HepG2 (cell line): Measurements from ENCODE around the gene B3GNT2. TPM values are rescaled to one million over a fixed set of nuclear protein-coding genes. Genes with fewer than 3 reads are reported as not detected.

Experiments
- ATAC-seq: fragments of 200-7000 bp; cut with Tn5 transposase; 3 replicates; pipeline ENCODE4 v1.9.1; 2020; ENCODE audit warnings: mild to moderate bottlenecking, moderate library complexity
- BruUV-seq: library from RNA; stranded (reverse); fragments of 400-500 nt; replicated peaks from 2 replicates; lab custom pipeline; 2021; lab: Mats Ljungman, UMichigan
- CTCF ChIA-PET: fragments of 300-600 bp; formaldehyde crosslinking; extraction: SDS; loops from one replicate; lab custom pipeline; 2021; ENCODE audit warnings: low total read pairs, inconsistent platforms, low intra/inter-chr PET ratio; lab: Yijun Ruan, JAX
- POLR2A ChIA-PET: fragments of 350-600 bp; sonication (Branson Sonifier 250); formaldehyde crosslinking; loops from one replicate; lab custom pipeline; 2020; ENCODE audit warnings: antibody characterized with exemption, inconsistent platforms; lab: Yijun Ruan, JAX
- DNase-seq: peaks from one replicate; pipeline ENCODE4 v3.0.0-alpha.2; 2015; ENCODE audit warnings: low spot score
- FAIRE-seq: peaks from 3 replicates; lab custom pipeline; 2011; peaks lifted over from hg19 to GRCh38; lab: Jason Lieb, UNC
- H2AFZ ChIP-seq: one replicate; pipeline ENCODE4 v1.6.1; 2011; ENCODE audit warnings: low read length, inconsistent platforms
- H3K27ac ChIP-seq: fragments of 300-600 bp; 3 replicates; pipeline ENCODE4 v1.8.0; 2011; ENCODE audit warnings: mixed run types, mild to moderate bottlenecking, mixed read lengths, low read length, inconsistent platforms; ENCODE audit not compliant: insufficient read depth; ENCODE audit errors: extremely low read length
- H3K27me3 ChIP-seq, 2 experiments: fragments of 200-600 bp in 1 of 2; 2 replicates in 1 of 2; 3 replicates in 1 of 2; pipeline versions ENCODE4 v1.6.0 to v1.8.0; 2011; ENCODE audit warnings: low read length in 2 of 2, mild to moderate bottlenecking in 2 of 2, moderate library complexity in 2 of 2, inconsistent platforms in 1 of 2; ENCODE audit not compliant: insufficient read depth in 2 of 2, control insufficient read depth in 1 of 2
- H3K36me3 ChIP-seq, 2 experiments: fragments of 200-600 bp in 1 of 2; replicated peaks in 1 of 2; 2 replicates in 1 of 2; 3 replicates in 1 of 2; pipeline versions ENCODE4 v1.5.1 to v1.8.0; 2011; ENCODE audit warnings: low read length in 2 of 2, inconsistent platforms in 1 of 2; ENCODE audit not compliant: insufficient read depth in 2 of 2, control insufficient read depth in 1 of 2
- H3K4me1 ChIP-seq: 2 replicates; pipeline ENCODE4 v1.5.1; 2012; ENCODE audit warnings: low read length, inconsistent platforms; ENCODE audit not compliant: insufficient read depth
- H3K4me2 ChIP-seq: 2 replicates; pipeline ENCODE4 v1.6.0; 2011; ENCODE audit warnings: low read depth, low read length, inconsistent platforms
- H3K4me3 ChIP-seq, 3 experiments: fragments of 200-600 bp in 1 of 3; sonication (generic), shearing (Covaris generic) in 1 of 3; replicated peaks in 1 of 3; 2 replicates each; pipeline ENCODE4 v1.5.1; 2011 to 2016; ENCODE audit warnings: low read length in 3 of 3, inconsistent platforms in 2 of 3, low read depth in 2 of 3, mild to moderate bottlenecking in 2 of 3, control low read depth in 1 of 3, mixed read lengths in 1 of 3; ENCODE audit not compliant: insufficient read depth in 1 of 3
- H3K79me2 ChIP-seq: one replicate; pipeline ENCODE4 v1.6.1; 2011; ENCODE audit warnings: low read length, inconsistent platforms; ENCODE audit not compliant: insufficient read depth
- H3K9ac ChIP-seq: 2 replicates; pipeline ENCODE4 v1.6.0; 2011; ENCODE audit warnings: mild to moderate bottlenecking, low read depth, low read length, inconsistent platforms; ENCODE audit not compliant: insufficient read depth
- H3K9me3 ChIP-seq: 2 replicates; pipeline ENCODE4 v1.5.1; 2012; ENCODE audit warnings: mild to moderate bottlenecking, low read length
- H4K20me1 ChIP-seq: 2 replicates; pipeline ENCODE4 v1.6.0; 2011; ENCODE audit warnings: inconsistent platforms, mild to moderate bottlenecking, low read length, moderate library complexity; ENCODE audit not compliant: insufficient read depth
- HNRNPK ChIP-seq: fragments of 200-400 bp; formaldehyde crosslinking; IDR thresholded peaks from 2 replicates; pipeline ENCODE4 v1.6.1; 2018; ENCODE audit warnings: low read length, low read depth, moderate library complexity, mild to moderate bottlenecking; ENCODE audit not compliant: poor library complexity, severe bottlenecking
- PTBP1 ChIP-seq: fragments of 200-400 bp; formaldehyde crosslinking; IDR thresholded peaks from 2 replicates; pipeline ENCODE4 v1.6.1; 2018; ENCODE audit warnings: low read length, low read depth; ENCODE audit not compliant: poor library complexity, severe bottlenecking
- RCOR2 ChIP-seq: IDR thresholded peaks from 2 replicates; pipeline ENCODE4 v1.6.1; 2016; ENCODE audit warnings: missing biosample characterization, missing genetic modification reagents
- SALL1 ChIP-seq: sonication (generic); formaldehyde crosslinking; IDR thresholded peaks from 2 replicates; pipeline ENCODE4 v1.8.0; 2022; ENCODE audit warnings: mild to moderate bottlenecking, missing genetic modification reagents
- ZNF430 ChIP-seq: sonication (generic); formaldehyde crosslinking; IDR thresholded peaks from 2 replicates; pipeline ENCODE4 v1.9.0; 2021; ENCODE audit warnings: mild to moderate bottlenecking, missing genetic modification reagents
- WGBS: methylation state at CpG from one replicate; pipeline ENCODE4 v1.1.6; 2017; ENCODE audit warnings: low lambda C conversion rate; 5-methylcytosine and 5-hydroxymethylcytosine counted together
- in situ Hi-C: cut with HindIII; loops from 2 replicates; pipeline ENCODE4 v1.10.0; 2017; ENCODE audit warnings: low pct_unique_long_range_greater_than_20kb; ENCODE audit not compliant: extremely low pct_ligation_motif_present
- intact Hi-C: fragments of 100-400 bp; cut with micrococcal nuclease; formaldehyde crosslinking; loops from one replicate; pipeline ENCODE4 v1.10.0; 2022; ENCODE audit not compliant: unreplicated experiment
- polyA plus RNA-seq, 8 experiments: library from polyadenylated mRNA; depleted of rRNA in 3 of 8; stranded (reverse) in 7 of 8; unstranded in 1 of 8; fragments of >200 nt; fragmentation: Illumina TruSeq in 4 of 8; extraction: Trizol in 4 of 8; gene quantifications; 2 replicates each; pipeline versions ENCODE4 v1.2.1 to v1.2.3, GENCODE V29; 2011 to 2016; ENCODE audit warnings: low read depth in 4 of 8, missing spikeins in 1 of 8, mixed read lengths in 1 of 8; ENCODE audit not compliant: insufficient read depth in 1 of 8
- total RNA-seq, 5 experiments: library from RNA; depleted of rRNA; stranded (reverse); fragments of >200 nt; fragmentation: Illumina TruSeq; extraction: Trizol; gene quantifications; 2 replicates each; pipeline ENCODE4 v1.2.3, GENCODE V29; 2016; ENCODE audit warnings: low read depth in 1 of 5

Gene B3GNT2
- total and polyA plus RNA-seq, 2 of the 13 experiments (the other 11 are each of a cell fraction or from before 2014, with no cell fraction given), result 26.3 to 28.5 TPM

GRCh38 chr2:62207491-62207890 is 11.6 kb downstream of the B3GNT2 start (continued):
- TF ChIP-seq PTBP1, result no peak

GRCh38 chr2:62208074-62208757 is 12.3 kb downstream of the B3GNT2 start:
- no peak for ATAC-seq
- DNase-seq, result no peak
- no peak for FAIRE-seq
- Histone ChIP-seq H3K4me1 (peaks cover 51% of the 10 kb centered on the region), H2AFZ (no peak overlapping the region), H3K9ac (no peak overlapping the region), H3K4me3 (no peak overlapping the region), H3K79me2 (peaks cover 98% of the 10 kb centered on the region), H3K9me3 (no peaks in the 10 kb centered on the region), H3K36me3 (peaks cover 0 to 6% of the 10 kb centered on the region in 2 experiments; a peak in 1 of 5 replicates), H4K20me1 (peaks cover 97% of the 10 kb centered on the region), H3K4me2 (no peak overlapping the region), H3K27me3 (no peaks in the 10 kb centered on the region), H3K27ac (no peak overlapping the region)
- POLR2A ChIA-PET, result no interaction called here
- CTCF ChIA-PET, result no interaction called here
- no TSS peak for BruUV-seq
- intact Hi-C loops, result no loop called here
- in situ Hi-C loops, result no loop called here
- 95% methylated on average over 4 of the region's 4 CpGs for WGBS
- TF ChIP-seq HNRNPK (peak; percentile 24), RCOR2 (CRISPR knock-in tag) (no peak)

GRCh38 chr2:62208758-62209114 is 12.8 kb downstream of the B3GNT2 start:
- BruUV-seq, result no TSS peak
- ChIA-PET CTCF (no interaction called here), POLR2A (no interaction called here)
- intact Hi-C loops (no loop called here), in situ Hi-C loops (no loop called here)
- ATAC-seq (no peak), FAIRE-seq (no peak), DNase-seq (no peak)
- Histone ChIP-seq H3K27ac (no peak overlapping the region), H2AFZ (no peak overlapping the region), H3K9me3 (no peaks in the 10 kb centered on the region), H3K36me3 (peaks cover 0 to 6% of the 10 kb centered on the region in 2 experiments; a peak in 1 of 5 replicates), H3K79me2 (peaks cover 98% of the 10 kb centered on the region), H3K9ac (no peak overlapping the region), H3K4me2 (no peak overlapping the region), H3K27me3 (no peaks in the 10 kb centered on the region), H4K20me1 (peaks cover 95% of the 10 kb centered on the region), H3K4me1 (peaks cover 51% of the 10 kb centered on the region), H3K4me3 (no peak overlapping the region)
- WGBS, result 97% methylated on average over 5 of the region's 5 CpGs
- TF ChIP-seq SALL1 (CRISPR knock-in tag) (no peak), ZNF430 (CRISPR knock-in tag) (0 out of 2 replicates have a peak, but pooled peaks have one; percentile 29)
